SHP77 treated with DMSO at 0.1 percent for 48 hours (cell line): ENCODE data around the gene SLC38A3.

Source experiments
- DNase-seq: peaks from one replicate; lab custom pipeline; 2025; lab: John Stamatoyannopoulos, UW

Gene SLC38A3

DNA sequence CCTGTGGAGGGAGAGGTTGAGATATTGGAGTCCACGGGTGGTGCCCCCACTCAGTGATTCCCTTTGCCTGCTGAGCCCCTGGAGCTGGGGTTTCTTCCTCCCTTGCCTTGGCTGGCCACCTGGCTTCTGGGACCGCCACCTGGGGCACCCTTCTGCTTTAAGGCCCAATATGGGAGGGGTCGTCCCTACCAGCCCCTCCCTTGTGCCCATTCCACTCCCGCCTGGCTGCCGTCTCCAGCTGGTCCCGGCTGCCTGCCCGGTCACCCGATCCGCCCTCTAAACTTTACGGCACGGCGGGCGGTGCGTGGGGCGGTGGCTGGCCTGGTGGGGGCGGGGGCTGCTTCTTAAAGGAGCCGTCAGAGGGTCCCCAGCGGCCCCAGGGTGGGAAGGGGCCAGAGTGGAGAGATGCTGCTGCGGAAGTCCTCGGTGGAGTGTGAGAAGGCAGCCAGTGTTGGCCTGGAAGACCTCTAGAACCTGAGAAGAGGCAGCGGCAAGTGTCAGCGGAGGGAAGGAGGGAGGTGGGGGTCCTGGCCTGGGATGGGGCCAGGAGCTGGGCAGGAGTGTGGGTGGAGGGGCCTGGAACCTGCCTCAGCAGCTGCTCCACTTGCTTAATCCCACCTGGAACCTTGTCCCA, 62.3 kb downstream of the SLC38A3 start:
- no peak for DNase-seq

DNA sequence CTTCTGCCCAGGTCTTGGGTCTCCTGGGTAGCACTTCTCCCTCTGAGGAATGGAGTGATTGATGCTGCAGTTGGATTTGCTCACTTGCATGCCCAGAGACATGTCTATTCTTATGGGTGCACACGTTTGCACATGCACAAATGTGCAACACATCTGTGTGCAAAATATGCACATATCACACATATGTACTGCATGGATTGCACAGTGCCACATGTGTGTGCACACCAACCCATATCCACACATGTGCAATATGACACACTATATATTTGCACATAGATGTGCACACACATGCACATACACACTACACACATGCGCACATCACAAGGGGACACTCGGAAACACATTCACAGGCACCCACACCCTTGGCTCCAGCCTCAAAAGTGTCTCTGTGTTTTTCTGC, 63.2 kb downstream of the SLC38A3 start:
- DNase-seq, result no peak

DNA sequence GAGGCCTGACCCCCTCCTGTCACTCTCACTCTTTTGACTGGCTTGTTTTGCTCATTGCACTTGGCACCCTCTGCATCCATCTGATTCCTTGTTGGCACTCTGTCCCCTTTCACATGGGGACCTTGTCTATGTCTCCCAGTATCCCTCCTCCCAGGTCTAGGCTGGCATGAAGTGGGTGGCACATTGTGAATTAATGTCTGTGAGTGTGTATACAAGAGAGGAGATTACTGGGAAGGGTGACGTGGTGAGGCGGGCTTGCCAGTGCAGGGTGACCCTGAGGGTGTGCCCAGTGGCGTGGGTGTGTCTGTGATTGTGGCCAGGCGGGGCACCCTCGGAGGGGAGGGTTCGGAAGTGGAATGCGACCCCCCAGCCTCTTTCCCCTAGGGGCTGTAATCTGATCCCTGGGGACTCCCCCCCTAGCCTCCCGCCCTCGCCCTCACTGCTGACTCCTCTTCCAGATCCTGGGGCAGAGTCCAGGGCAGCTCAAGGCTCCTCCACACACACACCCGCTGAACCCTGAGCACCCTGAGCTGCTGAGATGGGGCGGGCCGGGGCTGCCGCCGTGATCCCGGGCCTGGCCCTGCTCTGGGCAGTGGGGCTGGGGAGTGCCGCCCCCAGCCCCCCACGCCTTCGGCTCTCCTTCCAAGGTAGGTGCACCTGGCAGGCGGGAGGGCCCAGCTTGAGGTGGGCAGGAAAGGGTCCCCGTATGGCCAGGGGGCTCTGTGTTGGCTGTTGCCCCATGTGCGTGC, 63.8 kb downstream of the SLC38A3 start, which contains the start of gene SEMA3B:
Gene SEMA3B, plus strand, starts transcription at position 445 of the 749 bp plus-strand sequence. Its CDS starts 94 bp downstream, at position 539.
- DNase-seq, result no peak

DNA sequence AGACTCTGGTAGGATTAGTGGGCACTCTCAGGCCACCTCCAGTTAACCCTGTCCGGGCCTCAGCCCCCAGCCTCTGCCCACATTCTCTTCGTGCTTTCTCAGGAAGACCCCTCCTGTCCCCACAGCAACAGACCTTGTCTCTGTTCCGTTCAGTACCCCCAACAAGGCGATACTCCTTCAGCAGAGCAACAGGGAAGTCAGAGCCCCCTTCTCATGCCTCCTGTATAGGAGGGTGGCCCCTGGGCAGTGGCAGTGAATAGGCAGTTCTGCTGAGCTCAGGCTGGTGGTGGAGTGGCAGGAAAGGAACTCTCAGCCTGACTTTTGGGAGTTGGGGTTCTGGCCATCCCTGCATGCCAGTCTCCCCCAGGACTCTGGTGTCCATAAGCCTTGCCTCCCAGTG, 64.4 kb downstream of the SLC38A3 start:
- no peak for DNase-seq

DNA sequence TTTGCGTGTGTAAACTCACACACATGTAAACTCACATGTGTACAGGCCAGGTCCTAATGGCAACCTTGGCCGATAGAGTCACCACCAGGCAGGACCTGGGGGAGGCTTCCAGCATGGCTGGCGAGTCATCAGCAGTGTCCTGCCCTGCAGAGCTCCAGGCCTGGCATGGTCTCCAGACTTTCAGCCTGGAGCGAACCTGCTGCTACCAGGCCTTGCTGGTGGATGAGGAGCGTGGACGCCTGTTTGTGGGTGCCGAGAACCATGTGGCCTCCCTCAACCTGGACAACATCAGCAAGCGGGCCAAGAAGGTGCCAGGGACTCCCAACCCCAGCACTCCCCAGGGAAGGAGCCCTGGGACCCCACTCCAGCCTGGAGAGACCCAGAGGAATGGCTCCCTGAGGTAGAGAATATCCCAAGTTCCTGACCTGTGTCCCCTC, 64.9 kb downstream of the SLC38A3 start:
- DNase-seq, result no peak

DNA sequence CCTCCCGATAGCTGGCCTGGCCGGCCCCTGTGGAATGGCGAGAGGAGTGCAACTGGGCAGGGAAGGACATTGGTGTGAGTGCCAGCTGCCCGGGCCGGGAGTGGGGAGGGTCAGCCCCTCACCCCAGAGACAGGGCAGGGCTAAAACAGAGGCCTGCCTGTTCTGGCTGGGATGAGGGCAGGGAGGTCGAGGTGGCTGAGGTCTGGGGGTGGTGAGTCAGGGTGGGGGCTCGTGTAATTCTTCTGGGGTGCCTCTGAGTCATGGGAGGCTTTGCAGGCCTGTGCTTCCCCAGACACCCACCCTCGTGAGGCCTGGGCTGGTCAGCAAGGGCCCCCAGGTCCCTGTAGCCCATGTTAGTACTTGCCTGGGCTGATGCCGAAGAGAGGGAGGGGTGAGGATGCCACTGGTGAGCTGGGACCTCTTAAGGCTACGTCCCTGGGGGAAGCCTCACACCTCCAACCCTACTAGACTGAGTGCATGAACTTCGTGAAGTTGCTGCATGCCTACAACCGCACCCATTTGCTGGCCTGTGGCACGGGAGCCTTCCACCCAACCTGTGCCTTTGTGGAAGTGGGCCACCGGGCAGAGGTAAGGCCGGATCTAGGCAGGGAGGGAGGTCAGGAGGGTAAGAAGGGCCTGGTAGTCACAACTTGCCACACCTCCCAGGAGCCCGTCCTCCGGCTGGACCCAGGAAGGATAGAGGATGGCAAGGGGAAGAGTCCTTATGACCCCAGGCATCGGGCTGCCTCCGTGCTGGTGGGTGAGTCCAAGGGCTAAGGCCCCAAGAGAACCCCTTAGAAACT, 65.6 kb downstream of the SLC38A3 start:
- DNase-seq, result no peak
